GM06990 (cell line): Measurements from ENCODE around the gene DNAH11.
A peak's percentile ranks its signal among the peaks of the same experiment; 100 is the strongest.

Experiments used
- DNase-seq: peaks from one replicate; pipeline ENCODE4 v3.0.0-alpha.2; 2011; ENCODE audit not compliant: insufficient read length; ENCODE audit errors: extremely low read depth
- H3K27me3 ChIP-seq: replicated peaks from 2 replicates; pipeline ENCODE4 v1.6.0; 2011; ENCODE audit warnings: low read length; ENCODE audit not compliant: control insufficient read depth, insufficient read depth
- H3K36me3 ChIP-seq: 2 replicates; pipeline ENCODE4 v1.5.1; 2011; ENCODE audit warnings: low read length; ENCODE audit not compliant: control insufficient read depth, insufficient read depth
- H3K4me3 ChIP-seq: replicated peaks from 2 replicates; pipeline ENCODE4 v1.5.1; 2011; ENCODE audit warnings: low read depth, mild to moderate bottlenecking, control low read depth, low read length
- TF ChIP-seq, protein P1 (sequence below): IDR thresholded peaks from 2 replicates; pipeline ENCODE4 v1.5.1; 2011; ENCODE audit warnings: low read length, control low read depth, mild to moderate bottlenecking, inconsistent platforms; ENCODE audit not compliant: insufficient read depth, poor library complexity, severe bottlenecking

The DNAH11 gene, protein sequence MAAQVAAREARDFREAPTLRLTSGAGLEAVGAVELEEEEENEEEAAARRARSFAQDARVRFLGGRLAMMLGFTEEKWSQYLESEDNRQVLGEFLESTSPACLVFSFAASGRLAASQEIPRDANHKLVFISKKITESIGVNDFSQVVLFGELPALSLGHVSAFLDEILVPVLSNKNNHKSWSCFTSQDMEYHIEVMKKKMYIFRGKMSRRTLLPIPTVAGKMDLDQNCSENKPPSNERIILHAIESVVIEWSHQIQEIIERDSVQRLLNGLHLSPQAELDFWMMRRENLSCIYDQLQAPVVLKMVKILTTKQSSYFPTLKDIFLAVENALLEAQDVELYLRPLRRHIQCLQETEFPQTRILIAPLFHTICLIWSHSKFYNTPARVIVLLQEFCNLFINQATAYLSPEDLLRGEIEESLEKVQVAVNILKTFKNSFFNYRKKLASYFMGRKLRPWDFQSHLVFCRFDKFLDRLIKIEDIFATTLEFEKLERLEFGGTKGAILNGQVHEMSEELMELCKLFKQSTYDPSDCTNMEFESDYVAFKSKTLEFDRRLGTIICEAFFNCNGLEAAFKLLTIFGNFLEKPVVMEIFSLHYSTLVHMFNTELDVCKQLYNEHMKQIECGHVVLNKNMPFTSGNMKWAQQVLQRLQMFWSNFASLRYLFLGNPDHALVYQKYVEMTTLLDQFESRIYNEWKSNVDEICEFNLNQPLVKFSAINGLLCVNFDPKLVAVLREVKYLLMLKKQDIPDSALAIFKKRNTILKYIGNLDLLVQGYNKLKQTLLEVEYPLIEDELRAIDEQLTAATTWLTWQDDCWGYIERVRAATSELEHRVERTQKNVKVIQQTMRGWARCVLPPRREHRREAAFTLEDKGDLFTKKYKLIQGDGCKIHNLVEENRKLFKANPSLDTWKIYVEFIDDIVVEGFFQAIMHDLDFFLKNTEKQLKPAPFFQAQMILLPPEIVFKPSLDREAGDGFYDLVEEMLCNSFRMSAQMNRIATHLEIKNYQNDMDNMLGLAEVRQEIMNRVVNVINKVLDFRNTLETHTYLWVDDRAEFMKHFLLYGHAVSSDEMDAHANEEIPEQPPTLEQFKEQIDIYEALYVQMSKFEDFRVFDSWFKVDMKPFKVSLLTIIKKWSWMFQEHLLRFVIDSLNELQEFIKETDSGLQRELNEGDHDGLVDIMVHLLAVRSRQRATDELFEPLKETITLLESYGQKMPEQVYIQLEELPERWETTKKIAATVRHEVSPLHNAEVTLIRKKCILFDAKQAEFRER (N-terminal part only)

DNA sequence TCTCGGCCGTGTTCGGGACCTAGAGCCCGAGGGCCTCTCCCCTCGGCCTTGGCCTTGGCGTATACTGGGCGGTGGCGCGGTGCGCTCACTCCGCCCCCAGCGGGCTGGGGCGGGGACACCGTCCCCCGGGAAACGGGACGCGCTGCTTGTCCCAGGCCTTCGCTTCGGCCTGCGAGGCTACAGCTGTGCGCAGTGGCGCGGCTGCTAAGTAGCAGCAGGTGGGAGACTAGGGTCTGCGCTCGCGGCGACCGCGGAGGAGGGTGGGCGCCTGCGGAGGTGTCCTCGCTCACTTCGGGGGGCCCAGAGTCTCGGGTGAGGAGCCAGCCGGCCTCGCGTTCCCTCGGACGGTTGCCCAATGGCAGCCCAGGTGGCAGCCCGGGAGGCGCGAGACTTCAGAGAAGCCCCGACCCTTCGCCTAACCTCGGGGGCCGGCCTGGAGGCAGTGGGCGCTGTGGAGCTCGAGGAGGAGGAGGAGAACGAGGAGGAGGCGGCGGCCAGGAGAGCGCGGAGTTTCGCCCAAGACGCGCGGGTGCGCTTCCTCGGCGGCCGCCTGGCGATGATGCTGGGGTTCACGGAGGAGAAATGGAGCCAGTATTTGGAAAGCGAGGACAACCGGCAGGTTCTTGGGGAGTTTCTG lies at the start of gene DNAH11:
Gene DNAH11 (plus strand): TSS at position 149 of the 637 bp plus-strand sequence. CDS start 207 bp downstream, at position 356.
- TF ChIP-seq, protein P1, sequence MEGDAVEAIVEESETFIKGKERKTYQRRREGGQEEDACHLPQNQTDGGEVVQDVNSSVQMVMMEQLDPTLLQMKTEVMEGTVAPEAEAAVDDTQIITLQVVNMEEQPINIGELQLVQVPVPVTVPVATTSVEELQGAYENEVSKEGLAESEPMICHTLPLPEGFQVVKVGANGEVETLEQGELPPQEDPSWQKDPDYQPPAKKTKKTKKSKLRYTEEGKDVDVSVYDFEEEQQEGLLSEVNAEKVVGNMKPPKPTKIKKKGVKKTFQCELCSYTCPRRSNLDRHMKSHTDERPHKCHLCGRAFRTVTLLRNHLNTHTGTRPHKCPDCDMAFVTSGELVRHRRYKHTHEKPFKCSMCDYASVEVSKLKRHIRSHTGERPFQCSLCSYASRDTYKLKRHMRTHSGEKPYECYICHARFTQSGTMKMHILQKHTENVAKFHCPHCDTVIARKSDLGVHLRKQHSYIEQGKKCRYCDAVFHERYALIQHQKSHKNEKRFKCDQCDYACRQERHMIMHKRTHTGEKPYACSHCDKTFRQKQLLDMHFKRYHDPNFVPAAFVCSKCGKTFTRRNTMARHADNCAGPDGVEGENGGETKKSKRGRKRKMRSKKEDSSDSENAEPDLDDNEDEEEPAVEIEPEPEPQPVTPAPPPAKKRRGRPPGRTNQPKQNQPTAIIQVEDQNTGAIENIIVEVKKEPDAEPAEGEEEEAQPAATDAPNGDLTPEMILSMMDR, result no peak
- Histone ChIP-seq H3K27me3 (no peaks in the 10 kb centered on the region; the same call in none of the 2 replicates), H3K36me3 (no peaks in the 10 kb centered on the region), H3K4me3 (peak within 1 kb of the TSS; percentile 24)
- DNase-seq, result peak; percentile 75

DNA sequence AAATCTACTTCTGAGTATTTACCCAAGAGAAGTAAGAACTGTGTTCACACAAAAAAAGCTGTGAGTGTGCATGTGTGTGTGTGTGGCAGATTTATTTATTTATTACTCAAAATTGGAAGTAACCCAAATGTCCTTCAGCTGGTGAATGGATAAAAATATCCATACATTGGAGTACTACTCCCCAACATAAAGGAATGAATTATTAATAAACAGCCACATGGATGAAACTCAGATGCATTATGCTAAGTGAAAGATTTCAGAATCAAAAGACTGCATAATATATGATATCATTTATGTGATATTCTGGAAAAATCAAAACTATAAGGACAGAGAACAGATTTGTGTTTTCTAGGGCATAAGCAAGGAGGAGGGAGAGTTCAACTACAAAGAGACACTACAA lies 47.1 kb upstream of the DNAH11 start:
- Histone ChIP-seq H3K27me3 (no peaks in the 10 kb centered on the region), H3K36me3 (no peaks in the 10 kb centered on the region; the same call in 1 of the 2 replicates), H3K4me3 (no peak overlapping the region)
- DNase-seq, result no peak
- TF ChIP-seq, protein P1, result no peak

DNA sequence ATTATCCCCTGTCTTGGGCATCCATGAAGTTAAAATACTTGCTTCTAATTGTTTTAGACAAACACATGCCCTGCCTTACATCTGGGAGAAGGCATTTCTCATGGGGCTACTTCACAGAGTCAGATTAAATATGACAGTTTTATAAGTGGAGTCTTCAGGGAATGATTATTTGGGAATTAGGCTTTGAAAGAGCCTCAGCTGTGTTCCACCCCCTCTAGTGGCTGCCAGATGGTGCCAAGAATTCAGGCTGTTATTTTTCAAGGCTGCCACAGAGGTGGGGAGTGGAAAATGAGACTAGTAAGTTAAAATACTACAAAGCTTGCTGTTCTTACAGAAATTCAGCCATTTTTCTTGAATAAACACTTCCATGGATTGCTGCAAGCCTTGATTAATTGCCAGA lies 45.8 kb upstream of the DNAH11 start:
- no peaks in the 10 kb centered on the region; the same call in 1 of the 2 replicates for H3K36me3 ChIP-seq
- TF ChIP-seq, protein P1, result no peak
- no peak for DNase-seq
- H3K27me3 ChIP-seq, result no peaks in the 10 kb centered on the region
- no peak overlapping the region for H3K4me3 ChIP-seq

GRCh38 chr7:21500117-21500832 lies 42.6 kb upstream of the DNAH11 start:
- DNase-seq, result no peak
- Histone ChIP-seq H3K36me3 (no peaks in the 10 kb centered on the region; the same call in 1 of the 2 replicates), H3K4me3 (no peak overlapping the region), H3K27me3 (no peaks in the 10 kb centered on the region)
- TF ChIP-seq, protein P1, result no peak
